ENCODE measurements around the gene PTGER1. TPM values are rescaled to one million over a fixed set of nuclear protein-coding genes. Genes with fewer than 3 reads are reported as not detected.
A peak's percentile ranks its signal among the peaks of the same experiment; 100 is the strongest.

PTGER1 gene
- total RNA-seq, 1 experiment from 2014 or later, result 0.63 TPM

DNA sequence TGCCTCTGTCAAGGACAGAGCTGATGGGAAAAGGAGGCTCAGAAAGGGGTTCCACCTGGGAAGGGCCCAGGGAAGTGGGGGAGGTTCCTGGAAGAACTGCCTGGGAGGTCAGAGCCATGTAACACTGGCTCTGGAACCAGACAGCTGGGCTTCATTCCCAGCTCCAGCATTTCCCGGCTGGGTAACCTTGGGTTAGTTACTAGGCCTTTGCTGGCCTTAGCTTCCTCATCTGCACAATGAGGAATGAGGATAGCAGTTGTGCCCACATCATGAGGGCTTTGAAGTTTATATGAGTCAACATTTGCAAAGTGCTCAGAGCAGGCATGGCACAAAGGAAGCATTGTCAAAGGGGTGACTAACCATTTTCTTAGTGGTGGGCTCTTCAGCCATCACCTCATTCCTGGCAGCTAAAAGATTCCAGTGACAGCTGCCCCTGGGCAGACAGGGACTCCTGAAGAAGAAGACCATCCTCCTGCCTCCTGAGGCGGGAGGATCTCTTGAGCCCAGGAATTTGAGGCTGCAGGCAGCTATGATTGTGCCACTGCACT is 44.8 kb upstream of the PTGER1 start:
- Histone ChIP-seq H3K27me3 (ENCODE audit: insufficient read depth, low read length) (no peaks in the 10 kb centered on the region), H3K9me3 (ENCODE audit: control insufficient read depth, low read depth, low read length) (no peaks in the 10 kb centered on the region), H3K56ac (ENCODE audit: insufficient read length, low read depth, low read length) (no peak overlapping the region), H4K8ac (replicated peaks; ENCODE audit: insufficient read length, low read depth, low read length) (no peak overlapping the region), H2BK12ac (ENCODE audit: insufficient read length, low read depth, low read length) (no peak overlapping the region), H4K5ac (ENCODE audit: insufficient read length, low read depth, low read length) (no peak overlapping the region), H4K91ac (ENCODE audit: insufficient read length, low read depth, low read length) (no peak overlapping the region), H3K18ac (ENCODE audit: insufficient read length, low read depth, low read length) (no peak overlapping the region), H3K79me1 (ENCODE audit: insufficient read depth, low read depth, low read length, poor library complexity, severe bottlenecking) (peaks cover 9% of the 10 kb centered on the region), H3K79me2 (ENCODE audit: insufficient read depth, low read length) (peaks cover 14% of the 10 kb centered on the region; the same call in 1 of the 2 replicates), H3K9ac (ENCODE audit: extremely low read depth, insufficient read length, low read length) (no peak overlapping the region), H4K20me1 (ENCODE audit: control insufficient read depth, insufficient read depth, insufficient read length) (no peaks in the 10 kb centered on the region), H3K4ac (ENCODE audit: low read depth, low read length) (no peak overlapping the region), H3K23me2 (ENCODE audit: insufficient read length, low read depth, low read length, poor library complexity, severe bottlenecking) (peaks cover 9% of the 10 kb centered on the region), H3T11ph (ENCODE audit: low read length) (no peak overlapping the region), H2BK120ac (ENCODE audit: low read depth, low read length, poor library complexity, severe bottlenecking) (no peak overlapping the region), H2AFZ (ENCODE audit: low read length) (no peak overlapping the region), H2BK20ac (ENCODE audit: low read depth, low read length, poor library complexity, severe bottlenecking) (no peak overlapping the region), H2AK5ac (ENCODE audit: insufficient read length, low read length) (no peak overlapping the region), H3K4me1 (ENCODE audit: insufficient read depth, low read length) (no peaks in the 10 kb centered on the region), H3K4me2 (ENCODE audit: insufficient read depth, insufficient read length, low read length) (no peak overlapping the region), H3K14ac (ENCODE audit: insufficient read depth, low read length) (no peak overlapping the region), H3K27ac (ENCODE audit: insufficient read length, low read depth, low read length) (no peak overlapping the region), H2BK5ac (ENCODE audit: insufficient read length, low read length) (no peak overlapping the region), H3K23ac (ENCODE audit: insufficient read length, low read depth, low read length) (no peak overlapping the region), H2BK15ac (ENCODE audit: low read depth, low read length) (no peak overlapping the region)
- H3K36me3 Mint-ChIP-seq (ENCODE audit: insufficient read depth in 1 of 3, low read depth in 3 of 3), result peaks cover 22 to 24% (median 22%) of the 10 kb centered on the region in 3 experiments; a peak in 6 of 7 replicates
- peak overlapping the region in 1 of 2 experiments; percentile 69; a peak in 2 of 5 replicates for H3K4me3 Mint-ChIP-seq
- H3K27ac Mint-ChIP-seq, result peak overlapping the region in 2 of 3 experiments; percentile 50 to 54; a peak in 4 of 7 replicates
- no peak for DNase-seq
- no peaks in the 10 kb centered on the region for H3K9me3 Mint-ChIP-seq
- no CpG with 5 or more reads among the region's 2 CpGs for WGBS (ENCODE audit: extremely low coverage, insufficient read length, low lambda C conversion rate)
- H3K4me1 Mint-ChIP-seq, result peaks cover 26 to 31% of the 10 kb centered on the region in 2 experiments
- TF ChIP-seq CTCF (conservative IDR thresholded peaks at IDR 0.05), result no peak
- no peaks in the 10 kb centered on the region; the same call in 1 of the 2 replicates for H3K27me3 Mint-ChIP-seq (ENCODE audit: low read depth)
